Mucosa of gallbladder (tissue), 1 donor: ENCODE results near the gene BCL2L11. TPM values are rescaled to one million over a fixed set of nuclear protein-coding genes. Genes with fewer than 3 reads are reported as not detected.
"Not testable (repeated sequence)": the region's sequence is repeated elsewhere in the genome, so short reads cannot be mapped to it uniquely, and the experiment has no call there.

ENCODE experiments used
- DNase-seq: peaks from one replicate; pipeline ENCODE4 v3.0.0-alpha.2; 2020; ENCODE audit warnings: low spot score
- total RNA-seq: library from RNA; stranded (reverse); gene quantifications from one replicate; pipeline ENCODE4 v1.2.1, GENCODE V29; 2021
- donor health status: DM: no; HTN: no; CAD: no.

BCL2L11 gene
- total RNA-seq = 19.1 TPM

DNA sequence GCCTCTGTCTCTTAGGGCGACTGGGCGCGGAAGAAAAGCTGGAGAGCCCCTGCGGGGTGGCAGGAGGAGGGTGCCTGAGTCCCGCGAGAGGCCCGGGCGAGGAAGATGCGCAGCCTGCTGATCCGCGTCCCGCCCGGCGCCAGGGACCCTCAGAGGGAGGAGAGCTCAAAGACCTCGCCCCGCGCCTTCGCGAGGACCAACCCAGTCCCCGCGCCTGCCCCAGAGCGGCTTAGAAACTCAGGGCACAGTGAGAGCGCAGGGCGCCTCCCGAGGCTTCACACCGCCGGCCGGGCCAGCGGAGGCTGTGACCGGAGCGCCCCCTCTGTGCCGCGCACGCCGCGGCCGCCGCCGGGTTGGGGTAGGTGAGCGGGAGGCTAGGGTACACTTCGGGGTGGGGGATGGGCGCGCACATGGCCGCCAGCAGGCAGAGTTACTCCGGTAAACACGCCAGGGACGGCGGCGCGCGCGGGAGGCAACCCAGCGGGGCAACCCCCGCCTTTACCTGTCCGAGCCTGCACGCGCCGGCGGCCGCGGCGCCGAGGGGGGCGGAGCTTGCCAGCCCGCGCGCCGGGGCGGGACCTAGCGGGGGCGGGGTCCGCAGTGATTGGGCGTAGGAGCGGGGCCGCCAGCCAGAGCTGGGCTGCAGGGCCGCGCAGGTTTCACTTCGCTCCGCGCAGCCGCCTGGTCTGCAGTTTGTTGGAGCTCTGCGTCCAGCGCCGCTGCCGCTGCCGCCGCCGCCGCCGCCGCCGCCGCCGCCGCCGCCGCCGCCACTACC, at the start of gene BCL2L11:
Gene BCL2L11, plus strand, starts transcription at position 662 of the 775 bp plus-strand sequence. CDS start 2,832 bp downstream, outside the sequence.
- peak; percentile 94 for DNase-seq

DNA sequence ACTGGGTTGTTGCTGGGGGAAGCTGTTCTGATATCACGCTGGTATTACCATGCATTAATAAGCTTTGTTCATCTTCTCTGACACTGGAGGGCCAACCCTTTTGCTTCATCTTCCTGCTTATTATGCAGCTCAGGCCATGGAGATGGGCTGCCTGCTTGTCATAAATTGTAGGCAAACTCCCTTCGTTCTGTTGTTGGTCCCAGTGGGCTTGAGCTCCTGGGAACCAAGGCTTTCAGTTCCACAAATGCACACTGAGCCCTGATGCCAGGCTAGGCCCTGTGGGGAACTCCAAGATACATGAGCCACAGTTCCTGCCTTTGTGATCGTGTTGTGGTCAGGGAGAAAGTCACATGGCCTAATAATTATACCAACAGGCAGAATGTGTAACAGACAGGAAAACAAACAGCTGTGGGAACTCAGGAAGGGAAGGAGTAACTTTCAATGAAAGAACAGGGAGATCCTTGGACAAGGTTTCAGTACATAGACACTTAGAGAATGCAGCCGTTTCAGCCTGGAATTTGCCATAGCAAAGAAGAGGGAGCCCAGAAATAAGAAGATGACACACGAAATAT, 49.0 kb upstream of the BCL2L11 start:
- DNase-seq = no peak

DNA sequence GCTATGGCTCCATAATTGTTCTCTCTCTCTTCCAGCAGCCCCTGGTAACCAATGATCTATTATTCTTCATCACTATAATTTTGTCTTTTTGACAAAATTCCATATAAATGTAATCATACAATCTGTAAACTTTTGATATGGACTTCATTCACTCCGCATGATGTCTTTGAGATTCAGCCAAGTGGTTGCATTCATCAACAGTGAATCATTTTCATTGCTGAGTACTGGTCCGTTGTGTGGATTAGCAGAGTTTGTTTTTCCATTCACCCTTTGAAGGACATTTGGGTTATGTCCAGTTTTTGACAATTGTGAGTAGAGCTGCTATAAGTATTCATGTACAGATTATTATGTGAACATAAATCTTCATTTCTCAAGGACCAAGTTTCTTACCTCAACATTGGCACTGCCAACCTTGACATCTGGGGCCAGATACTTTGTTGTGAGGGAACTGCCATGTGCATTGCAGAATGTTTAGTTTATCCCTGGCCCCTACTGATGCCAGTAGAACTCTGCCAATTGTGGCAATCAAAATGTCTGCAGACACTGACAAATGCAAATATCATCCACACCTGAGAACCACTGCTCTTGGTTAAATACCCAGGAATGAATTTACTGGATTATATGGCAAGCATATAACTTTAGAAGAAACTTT, 48.4 kb upstream of the BCL2L11 start:
- no peak for DNase-seq

DNA sequence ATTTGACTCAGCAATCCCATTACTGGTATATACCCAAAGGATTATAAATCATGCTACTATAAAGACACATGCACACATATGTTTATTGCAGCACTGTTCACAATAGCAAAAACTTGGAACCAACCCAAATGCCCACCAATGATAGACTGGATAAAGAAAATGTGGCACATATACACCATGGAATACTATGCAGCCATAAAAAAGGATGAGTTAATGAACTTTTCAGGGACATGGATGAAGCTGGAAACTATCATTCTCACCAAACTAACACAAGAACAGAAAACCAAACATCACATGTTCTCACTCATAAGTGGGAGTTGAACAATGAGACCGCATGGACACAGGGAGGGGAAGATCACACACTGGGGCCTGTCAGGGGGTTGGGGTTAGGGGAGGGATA, 38.1 kb upstream of the BCL2L11 start:
- DNase-seq = not testable (repeated sequence)

DNA sequence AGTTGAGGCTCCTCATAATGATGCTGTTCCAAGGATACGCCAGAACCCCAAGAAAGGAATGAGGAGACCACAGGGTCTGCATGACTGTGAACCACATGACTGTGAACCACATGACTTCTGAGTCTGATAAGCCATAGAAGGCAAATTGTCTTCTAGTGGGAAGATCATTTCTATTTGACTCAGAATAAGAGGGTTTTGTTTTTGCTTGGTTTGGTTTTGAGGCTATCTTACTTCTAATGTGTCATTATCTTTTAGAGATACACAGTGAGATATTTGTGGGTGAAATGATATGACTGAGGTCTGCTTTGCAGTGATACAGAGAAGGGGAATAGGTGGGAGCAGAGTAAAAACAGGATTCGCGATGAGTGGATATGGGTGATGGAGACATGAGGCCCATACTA, 28.9 kb upstream of the BCL2L11 start:
- DNase-seq = no peak

GRCh38 chr2:111094691-111095090, 26.0 kb upstream of the BCL2L11 start:
- no peak for DNase-seq

DNA sequence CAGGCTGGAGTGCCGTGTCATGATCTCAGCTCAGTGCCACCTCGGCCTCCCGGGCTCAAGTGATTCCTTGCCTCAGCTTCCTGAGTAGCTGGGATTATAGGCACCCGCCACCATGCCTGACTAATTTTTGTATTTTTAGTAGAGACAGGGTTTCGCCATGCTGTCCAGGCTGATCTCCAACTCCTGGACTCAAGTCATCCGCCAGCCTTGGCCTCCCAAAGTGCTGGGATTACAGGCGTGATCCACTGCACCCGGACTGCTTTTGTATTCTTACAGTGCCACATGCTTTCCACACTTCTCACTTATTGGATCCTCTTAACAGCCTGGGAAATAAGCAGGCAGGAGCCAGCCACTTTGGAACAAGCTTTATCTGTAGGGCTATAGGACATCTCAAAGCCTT, 25.3 kb upstream of the BCL2L11 start:
- DNase-seq = no peak

GRCh38 chr2:111099402-111099801, 21.3 kb upstream of the BCL2L11 start:
- no peak for DNase-seq

DNA sequence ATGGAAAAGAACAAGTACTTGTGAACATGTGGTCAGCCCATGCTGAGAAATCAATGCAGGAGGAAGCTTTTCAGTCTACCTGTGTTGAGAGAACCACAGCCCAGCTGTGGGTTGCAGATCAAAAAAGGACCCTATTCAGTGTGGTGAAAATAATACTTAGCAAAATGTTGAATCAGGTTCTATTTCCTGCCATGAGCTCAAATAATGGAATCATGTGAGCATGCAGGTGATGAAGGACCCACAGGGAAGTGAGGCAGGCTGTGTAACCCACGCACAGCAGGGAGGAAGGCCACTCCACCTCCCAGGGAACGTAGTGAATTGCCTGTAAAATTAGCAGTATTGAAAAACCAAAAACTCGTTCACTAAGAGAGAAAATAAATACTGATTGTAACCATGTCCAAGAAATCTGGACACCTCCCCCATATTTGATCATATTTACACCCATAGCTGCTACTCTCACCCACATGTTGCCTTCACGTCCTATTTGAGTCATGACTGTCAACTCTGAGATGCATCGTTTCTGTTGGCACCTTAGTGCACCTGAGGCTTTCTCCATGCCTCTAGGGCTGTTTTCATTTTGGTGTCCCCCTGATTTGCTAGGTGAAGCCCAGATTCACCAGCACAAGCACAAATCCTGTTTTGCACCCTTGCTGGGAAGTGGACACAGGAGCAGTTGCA, 20.5 kb upstream of the BCL2L11 start:
- DNase-seq = no peak

DNA sequence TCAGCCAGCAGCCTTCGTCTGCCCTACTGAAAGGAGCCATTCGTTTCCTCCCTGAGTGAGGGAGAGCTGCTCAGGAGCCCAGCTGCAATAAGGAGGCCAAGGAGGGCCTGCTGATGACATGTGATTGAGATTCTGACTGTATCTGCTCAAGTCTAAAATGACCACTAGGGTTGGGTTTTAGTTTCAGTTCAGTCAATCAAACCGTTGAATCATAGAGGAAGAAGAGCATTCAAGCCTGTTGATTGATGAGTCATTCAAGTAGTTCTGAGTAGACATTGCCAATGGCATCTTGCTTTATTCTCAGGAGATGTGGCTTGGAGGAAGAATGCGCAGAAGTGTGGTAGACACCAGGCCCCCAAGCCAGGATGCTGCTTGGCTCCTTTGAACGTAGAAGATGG, 19.9 kb upstream of the BCL2L11 start:
- no peak for DNase-seq

DNA sequence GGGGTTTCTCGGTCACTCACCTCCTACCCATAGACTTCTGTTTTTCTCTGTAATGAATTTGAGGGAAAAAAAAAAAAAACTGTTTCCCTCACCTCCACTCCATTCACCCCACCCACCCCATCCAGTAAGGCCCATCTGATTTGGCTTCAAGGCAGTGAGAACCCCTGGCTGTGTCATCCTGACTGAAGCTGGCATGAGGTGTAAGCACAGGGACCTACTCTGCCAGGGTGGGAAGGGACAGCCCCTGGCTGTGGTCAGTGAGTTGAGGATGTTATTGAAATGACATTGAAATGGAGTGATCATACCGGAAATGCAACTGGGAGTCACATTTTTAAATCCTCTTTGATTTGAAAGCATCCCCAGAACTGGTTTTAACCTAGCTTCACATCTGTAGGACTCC, 19.1 kb upstream of the BCL2L11 start:
- no peak for DNase-seq

DNA sequence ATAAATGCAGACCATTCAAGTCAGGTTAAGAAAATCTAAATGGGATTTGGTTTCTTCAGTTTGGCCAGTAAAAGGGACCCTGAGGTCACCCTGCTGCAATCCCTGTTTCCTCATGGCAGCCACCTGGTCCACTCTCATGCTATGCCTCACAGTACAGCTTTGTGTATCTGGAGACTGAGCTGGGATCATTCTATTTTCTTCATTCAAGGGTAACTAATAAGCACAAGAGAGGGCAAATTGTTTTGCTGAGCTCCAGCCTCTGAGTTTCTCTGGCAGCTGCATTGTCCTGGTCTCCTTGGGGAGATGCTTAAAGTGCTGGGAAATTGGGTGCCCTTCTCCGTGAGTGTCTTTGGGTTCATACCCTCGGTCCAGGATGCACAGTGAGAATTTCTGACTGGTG, 18.5 kb upstream of the BCL2L11 start:
- no peak for DNase-seq

DNA sequence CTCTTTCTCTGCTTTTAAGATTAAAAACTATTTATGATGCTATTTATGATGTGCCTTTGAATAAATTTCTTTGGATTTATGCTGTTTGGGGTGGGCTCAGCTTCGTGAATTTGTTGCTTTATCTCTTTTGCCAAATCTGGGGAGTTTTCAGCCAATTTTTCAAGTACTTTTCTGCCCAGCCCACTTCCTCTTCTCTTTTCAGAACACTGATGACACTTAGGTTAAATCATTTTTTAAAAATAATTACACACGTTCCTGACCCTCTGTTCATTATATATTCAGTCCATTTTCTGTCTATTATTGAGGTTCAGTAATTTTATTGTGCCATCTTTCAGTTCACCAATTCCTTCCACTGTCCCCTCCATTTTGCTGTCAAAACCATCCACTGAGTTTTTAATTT, 14.8 kb upstream of the BCL2L11 start:
- DNase-seq = no peak

DNA sequence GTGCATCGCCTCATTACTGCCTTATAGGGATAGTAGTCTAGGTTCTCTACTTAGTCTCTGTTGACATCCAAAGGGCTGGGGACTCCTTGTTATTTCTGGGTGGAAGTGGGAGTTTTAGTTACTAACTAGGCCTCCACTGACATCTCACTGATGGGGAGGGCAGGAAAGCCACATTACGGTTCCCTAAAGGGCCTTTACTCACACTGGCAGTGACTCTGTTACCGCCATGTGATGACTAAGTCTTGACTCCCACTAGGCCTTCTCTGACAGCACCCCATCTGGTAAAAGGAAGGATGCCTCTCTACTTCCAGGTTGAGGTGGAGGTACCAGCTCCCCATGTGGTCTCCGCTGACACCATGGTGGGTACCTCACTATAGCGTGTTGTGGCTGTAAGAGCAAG, 14.0 kb upstream of the BCL2L11 start:
- DNase-seq = no peak

- no peak for DNase-seq
Observed at GRCh38 chr2:111108745-111109271, 11.9 kb upstream of the BCL2L11 start.

GRCh38 chr2:111111101-111111755, 9.5 kb upstream of the BCL2L11 start:
- DNase-seq = no peak

DNA sequence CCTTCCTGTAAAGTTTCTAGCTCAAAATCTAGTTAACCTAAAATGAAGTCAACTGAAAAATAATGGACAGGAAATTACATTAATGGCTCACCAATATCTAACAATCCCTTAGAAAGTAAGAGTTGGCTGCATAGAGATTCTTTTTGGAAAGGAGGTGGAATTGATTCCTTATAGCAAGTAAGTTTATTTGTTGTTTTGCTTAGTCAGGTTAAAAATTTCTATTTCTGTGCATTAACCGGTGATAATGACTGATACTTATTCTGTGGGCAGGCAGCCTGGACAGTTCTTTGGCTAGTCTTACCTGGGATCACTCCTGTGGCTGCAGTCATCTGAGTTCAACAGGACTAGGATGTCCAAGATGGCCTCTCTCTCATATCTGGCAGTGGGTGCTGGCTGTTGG, 6.9 kb upstream of the BCL2L11 start:
- DNase-seq = no peak

DNA sequence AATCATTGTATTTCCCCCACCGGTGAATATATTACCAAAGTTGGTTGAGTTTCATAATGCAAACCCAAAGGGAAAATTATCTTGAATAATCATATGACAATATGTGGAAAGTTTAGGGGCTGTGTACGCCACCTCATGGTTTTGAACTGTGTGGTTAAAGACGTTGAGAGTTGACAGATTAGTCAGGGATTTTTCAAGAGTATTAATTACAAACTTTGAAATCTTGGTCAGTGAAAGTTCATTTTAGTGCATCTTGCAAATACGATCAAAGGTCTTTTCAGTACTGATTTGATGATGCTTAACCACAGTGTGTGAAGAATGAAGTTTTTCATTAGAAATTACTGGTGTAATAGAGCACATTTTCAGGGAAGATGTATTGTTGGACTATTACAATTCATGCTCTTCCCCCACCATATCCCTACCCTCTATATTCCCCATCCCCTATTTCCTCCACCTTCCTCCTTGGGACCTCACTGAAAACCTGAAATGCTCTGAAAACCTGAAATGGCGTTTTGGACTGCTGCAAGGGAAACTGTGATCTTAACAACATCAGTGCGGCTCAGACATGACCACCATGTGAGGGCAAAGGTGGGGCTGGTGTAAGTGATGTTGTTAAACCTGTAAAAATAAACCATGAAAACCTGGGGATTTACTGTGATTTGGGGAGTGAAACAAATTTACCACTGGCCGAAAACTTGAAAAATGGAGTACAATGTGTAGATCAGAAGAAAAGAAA, 4.5 kb upstream of the BCL2L11 start:
- no peak for DNase-seq

GRCh38 chr2:111116843-111117597, 3.7 kb upstream of the BCL2L11 start:
- peak; percentile 71 for DNase-seq
